GM12878 (cell line): ENCODE measurements around the gene DNAJC12. TPM values are rescaled to one million over a fixed set of nuclear protein-coding genes. Genes with fewer than 3 reads are reported as not detected.

Source experiments
- ATAC-seq: fragments of 200-7000 bp; cut with Tn5 transposase; 3 replicates; pipeline ENCODE4 v1.9.1; 2020; ENCODE audit warnings: mild to moderate bottlenecking, moderate library complexity
- BruUV-seq: library from RNA; stranded (reverse); fragments of 400-500 nt; replicated peaks from 2 replicates; lab custom pipeline; 2021; lab: Mats Ljungman, UMichigan
- CTCF ChIA-PET: fragments of 300-600 bp; sonication (Branson Sonifier 250); formaldehyde crosslinking; extraction: SDS; loops from one replicate; lab custom pipeline; 2021; ENCODE audit warnings: inconsistent platforms; lab: Yijun Ruan, JAX
- POLR2A ChIA-PET: fragments of 350-600 bp; formaldehyde crosslinking; extraction: SDS; loops from one replicate; lab custom pipeline; 2021; ENCODE audit warnings: inconsistent platforms; lab: Charles Lee
- RAD21 ChIA-PET: fragments of 300-600 bp; sonication (Branson Sonifier 250); formaldehyde crosslinking; loops from one replicate; lab custom pipeline; 2023; ENCODE audit warnings: antibody characterized with exemption; ENCODE audit not compliant: unreplicated experiment; lab: Charles Lee
- SMC1A ChIA-PET: fragments of 300-600 bp; sonication (Branson Sonifier 250); formaldehyde crosslinking; loops from one replicate; lab custom pipeline; 2023; ENCODE audit not compliant: unreplicated experiment, uncharacterized antibody; lab: Charles Lee
- DNase-seq: peaks from one replicate; pipeline ENCODE4 v3.0.0-alpha.2; 2011; ENCODE audit warnings: low read depth, low spot score
- FAIRE-seq: peaks from 3 replicates; lab custom pipeline; 2011; peaks lifted over from hg19 to GRCh38; lab: Jason Lieb, UNC
- H2AFZ ChIP-seq: 2 replicates; pipeline ENCODE4 v1.6.0; 2011; ENCODE audit warnings: low read depth, low read length, control low read depth; ENCODE audit not compliant: control insufficient read depth
- H3K27ac ChIP-seq: 2 replicates; pipeline ENCODE4 v1.5.1; 2011; ENCODE audit warnings: control low read depth; ENCODE audit not compliant: control insufficient read depth, insufficient read depth
- H3K27me3 ChIP-seq, 2 experiments: replicated peaks in 1 of 2; 2 replicates each; pipeline versions ENCODE4 v1.6.0 to v1.6.1; 2011; ENCODE audit warnings: low read length in 1 of 2; ENCODE audit not compliant: control insufficient read depth in 2 of 2, insufficient read depth in 2 of 2
- H3K36me3 ChIP-seq, 2 experiments: 2 replicates each; pipeline ENCODE4 v1.5.1; 2011; ENCODE audit warnings: low read length in 1 of 2; ENCODE audit not compliant: control insufficient read depth in 2 of 2, insufficient read depth in 2 of 2
- H3K4me1 ChIP-seq: 2 replicates; pipeline ENCODE4 v1.6.1; 2011; ENCODE audit warnings: mild to moderate bottlenecking, low read length, moderate library complexity, mixed read lengths; ENCODE audit not compliant: control insufficient read depth, insufficient read depth
- H3K4me2 ChIP-seq: 2 replicates; pipeline ENCODE4 v1.6.0; 2011; ENCODE audit warnings: control low read depth; ENCODE audit not compliant: control insufficient read depth, insufficient read depth
- H3K4me3 ChIP-seq: fragments of 200-600 bp; sonication (generic); 2 replicates; pipeline ENCODE4 v1.5.1; 2016
- H3K79me2 ChIP-seq: 2 replicates; pipeline ENCODE4 v1.6.0; 2011; ENCODE audit warnings: low read length; ENCODE audit not compliant: control insufficient read depth, insufficient read depth
- H3K9ac ChIP-seq: 2 replicates; pipeline ENCODE4 v1.8.0; 2011; ENCODE audit warnings: low read length, control low read depth, mixed read lengths; ENCODE audit not compliant: control insufficient read depth, insufficient read depth
- H3K9me3 ChIP-seq: replicated peaks from 3 replicates; pipeline ENCODE4 v1.5.1; 2011; ENCODE audit warnings: mild to moderate bottlenecking, low read length; ENCODE audit not compliant: control insufficient read depth, insufficient read depth
- H4K20me1 ChIP-seq: 2 replicates; pipeline ENCODE4 v1.6.0; 2011; ENCODE audit not compliant: control insufficient read depth, insufficient read depth
- CEBPZ ChIP-seq: fragments of 150-350 bp; IDR thresholded peaks from 2 replicates; pipeline ENCODE4 v1.6.1; 2016; ENCODE audit warnings: low read depth, low read length
- CHD1 ChIP-seq: IDR thresholded peaks from 2 replicates; pipeline ENCODE4 v1.6.1; 2012; ENCODE audit warnings: low read depth, low read length, improper control_type of control experiment
- CTCF ChIP-seq, 3 experiments: IDR thresholded peaks in 2 of 3; conservative IDR thresholded peaks in 1 of 3; 2 replicates each; pipeline ENCODE4 v1.5.1; 2011; ENCODE audit warnings: low read depth in 3 of 3, low read length in 3 of 3, mild to moderate bottlenecking in 3 of 3, control low read depth in 2 of 3, moderate library complexity in 2 of 3, inconsistent platforms in 1 of 3, mixed read lengths in 1 of 3; ENCODE audit not compliant: control insufficient read depth in 2 of 3, insufficient read depth in 1 of 3; ENCODE audit errors: extremely low read depth in 1 of 3
- MEF2B ChIP-seq: fragments of 450-650 bp; IDR thresholded peaks from 2 replicates; pipeline ENCODE4 v1.6.1; 2018; ENCODE audit warnings: mild to moderate bottlenecking, moderate library complexity; ENCODE audit not compliant: partially characterized antibody, poor library complexity, severe bottlenecking
- MYC ChIP-seq: IDR thresholded peaks from 2 replicates; pipeline ENCODE4 v1.6.1; 2011; ENCODE audit warnings: mild to moderate bottlenecking, low read length, moderate library complexity, inconsistent platforms; ENCODE audit not compliant: insufficient read depth, insufficient replicate concordance, insufficient read length, severe bottlenecking
- NRF1 ChIP-seq: conservative IDR thresholded peaks from 2 replicates; pipeline ENCODE4 v1.6.1; 2011; ENCODE audit warnings: mild to moderate bottlenecking, low read depth, low read length, improper control_type of control experiment
- RB1 ChIP-seq: fragments of 450-650 bp; formaldehyde crosslinking; IDR thresholded peaks from 2 replicates; pipeline ENCODE4 v1.6.1; 2017; ENCODE audit warnings: mild to moderate bottlenecking, borderline replicate concordance
- SMAD5 ChIP-seq: IDR thresholded peaks from 2 replicates; pipeline ENCODE4 v1.6.1; 2016; ENCODE audit warnings: antibody characterized with exemption, low read depth
- STAT1 ChIP-seq: fragments of 450-650 bp; conservative IDR thresholded peaks from 2 replicates; pipeline ENCODE4 v1.6.1; 2014; ENCODE audit warnings: antibody characterized with exemption, mild to moderate bottlenecking
- SUZ12 ChIP-seq: fragments of 200-600 bp; sonication (generic); IDR thresholded peaks from one replicate; pipeline ENCODE4 v1.6.1; 2018; ENCODE audit warnings: antibody characterized with exemption, mild to moderate bottlenecking; ENCODE audit not compliant: unreplicated experiment
- ZNF687 ChIP-seq: fragments of 450-650 bp; IDR thresholded peaks from 2 replicates; pipeline ENCODE4 v1.6.1; 2017; ENCODE audit warnings: mild to moderate bottlenecking, moderate library complexity
- WGBS: methylation state at CpG from one replicate; pipeline ENCODE4 v1.1.6; 2016; ENCODE audit warnings: low lambda C conversion rate; ENCODE audit not compliant: insufficient replicate concordance, insufficient coverage; ENCODE audit errors: missing lambda C conversion rate; 5-methylcytosine and 5-hydroxymethylcytosine counted together
- in situ Hi-C: fragments of 300-500 bp; cut with MboI; formaldehyde crosslinking; loops from 9 replicates; pipeline ENCODE4 v1.14.3; 2018; ENCODE audit warnings: mixed read lengths
- intact Hi-C: fragments of 100-400 bp; cut with micrococcal nuclease; formaldehyde crosslinking; loops from one replicate; pipeline ENCODE4 v1.14.2; 2022; ENCODE audit not compliant: unreplicated experiment
- polyA plus RNA-seq, 11 experiments: library from polyadenylated mRNA; depleted of rRNA in 4 of 11; unstranded in 6 of 11; stranded (reverse) in 5 of 11; fragments of >200 nt; fragmentation: Nextera tagmentation in 4 of 11; fragmentation: Illumina TruSeq in 1 of 11; extraction: Ambion mirVana in 4 of 11; extraction: Trizol in 1 of 11; gene quantifications; 1 replicate in 1 of 11; 2 replicates in 10 of 11; pipeline versions ENCODE4 v1.2.1 to v1.2.3, GENCODE V29; 2011 to 2016; ENCODE audit warnings: inconsistent platforms in 2 of 11, missing spikeins in 2 of 11, low read depth in 1 of 11
- total RNA-seq, 4 experiments: library from RNA; depleted of rRNA in 3 of 4; stranded (reverse); fragments of >200 nt in 3 of 4; fragmentation: Illumina TruSeq in 1 of 4; extraction: Trizol in 1 of 4; gene quantifications; 2 replicates each; pipeline versions ENCODE4 v1.2.1 to v1.2.3, GENCODE V29; 2013 to 2021
- TF ChIP-seq, protein P1 (sequence below): fragments of 450-650 bp; IDR thresholded peaks from 2 replicates; pipeline ENCODE4 v1.6.1; 2016; ENCODE audit warnings: mild to moderate bottlenecking

Gene DNAJC12
- total and polyA plus RNA-seq, 10 of the 15 experiments (the other 5 are each of a cell fraction or from before 2014, with no cell fraction given) = 1.1 to 4.5 (median 3.0) TPM

DNA sequence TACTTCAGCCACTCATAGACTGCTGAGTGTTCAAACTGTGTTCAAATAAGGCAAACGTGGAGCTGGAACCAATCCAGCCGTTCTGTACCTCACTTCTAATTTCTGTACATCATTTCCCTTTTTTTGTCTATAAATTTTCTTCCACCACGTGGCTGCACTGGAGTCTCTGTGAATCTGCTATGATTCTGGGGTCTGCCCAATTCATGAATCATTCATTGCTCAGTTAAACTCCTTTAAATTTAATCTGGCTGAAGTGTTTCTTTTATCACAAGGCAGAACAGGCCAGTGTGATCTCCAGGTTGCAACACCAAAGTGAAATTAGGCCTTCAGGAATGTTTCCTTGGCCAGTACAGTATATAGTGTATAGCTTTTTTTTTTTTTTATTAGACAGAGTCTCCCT, 53.5 kb downstream of the DNAJC12 start:
- Histone ChIP-seq H3K36me3 (no peaks in the 10 kb centered on the region), H3K4me3 (no peak overlapping the region), H3K4me2 (no peak overlapping the region), H3K27me3 (no peaks in the 10 kb centered on the region), H3K4me1 (peaks cover 44% of the 10 kb centered on the region), H2AFZ (no peak overlapping the region; the same call in 1 of the 2 replicates), H3K9me3 (no peaks in the 10 kb centered on the region), H3K27ac (no peak overlapping the region), H3K79me2 (no peaks in the 10 kb centered on the region), H4K20me1 (no peaks in the 10 kb centered on the region), H3K9ac (no peak overlapping the region)
- ATAC-seq (no peak), FAIRE-seq (no peak), DNase-seq (no peak)
- ChIA-PET POLR2A (interaction anchor here (0.9 to 1.7 kb wide), 4 partner anchors 11 to 20 kb away, joined by 3 to 4 read pairs (median 3); no protein-coding TSS in a partner anchor), CTCF (interaction anchor here (0.8 to 7.7 kb wide), 14 partner anchors 15 to 857 kb away, joined by 3 to 113 read pairs (median 5); partner anchors contain the start of gene CTNNA3), RAD21 (interaction anchor here (0.5 to 1.8 kb wide), 4 partner anchors 10 to 543 kb away, joined by 3 to 11 read pairs (median 4); partner anchors contain the start of gene CTNNA3), SMC1A (interaction anchor here (0.8 to 2.0 kb wide), 17 partner anchors 9 to 548 kb away, joined by 3 to 14 read pairs (median 4); partner anchors contain the start of genes CTNNA3, HNRNPH3 and PBLD)
- intact Hi-C loops = loop anchor here (5.0 kb wide), 2 partner anchors 472 to 852 kb away; no protein-coding TSS in a partner anchor
- in situ Hi-C loops = no loop called here
- no TSS peak for BruUV-seq
- WGBS = 33% methylated on average over 3 of the region's 3 CpGs
- TF ChIP-seq NRF1 = no peak
- TF ChIP-seq CHD1 = no peak
- TF ChIP-seq CTCF (IDR thresholded peaks at IDR 0.05 in 2 of 3, conservative IDR thresholded peaks at IDR 0.05 in 1 of 3; ENCODE audit: control insufficient read depth in 2 of 3, extremely low read depth in 1 of 3, insufficient read depth in 1 of 3, low read depth in 3 of 3, low read length in 3 of 3) = no peak
- TF ChIP-seq, protein P1, sequence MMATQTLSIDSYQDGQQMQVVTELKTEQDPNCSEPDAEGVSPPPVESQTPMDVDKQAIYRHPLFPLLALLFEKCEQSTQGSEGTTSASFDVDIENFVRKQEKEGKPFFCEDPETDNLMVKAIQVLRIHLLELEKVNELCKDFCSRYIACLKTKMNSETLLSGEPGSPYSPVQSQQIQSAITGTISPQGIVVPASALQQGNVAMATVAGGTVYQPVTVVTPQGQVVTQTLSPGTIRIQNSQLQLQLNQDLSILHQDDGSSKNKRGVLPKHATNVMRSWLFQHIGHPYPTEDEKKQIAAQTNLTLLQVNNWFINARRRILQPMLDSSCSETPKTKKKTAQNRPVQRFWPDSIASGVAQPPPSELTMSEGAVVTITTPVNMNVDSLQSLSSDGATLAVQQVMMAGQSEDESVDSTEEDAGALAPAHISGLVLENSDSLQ = no peak
- TF ChIP-seq CEBPZ = no peak
- no peak for TF ChIP-seq SMAD5
- no peak for TF ChIP-seq STAT1
- TF ChIP-seq MYC = no peak
- TF ChIP-seq SUZ12 = no peak
- TF ChIP-seq RB1 = no peak
- TF ChIP-seq ZNF687 = no peak
- no peak for TF ChIP-seq MEF2B
